Forelimb muscle (tissue), 1 donor: ENCODE results near the gene OPCML. TPM values are rescaled to one million over a fixed set of nuclear protein-coding genes. Genes with fewer than 3 reads are reported as not detected.

Source experiments
- DNase-seq: peaks from one replicate; pipeline ENCODE4 v3.0.0-alpha.2; 2013; ENCODE audit warnings: low read depth
- polyA plus RNA-seq: library from polyadenylated mRNA; unstranded; fragments of 120-200 nt; gene quantifications from one replicate; pipeline ENCODE4 v1.2.1, GENCODE V29; 2013; ENCODE audit not compliant: insufficient read length

The OPCML gene
- polyA plus RNA-seq, 1 donor, result 1.4 TPM

DNA sequence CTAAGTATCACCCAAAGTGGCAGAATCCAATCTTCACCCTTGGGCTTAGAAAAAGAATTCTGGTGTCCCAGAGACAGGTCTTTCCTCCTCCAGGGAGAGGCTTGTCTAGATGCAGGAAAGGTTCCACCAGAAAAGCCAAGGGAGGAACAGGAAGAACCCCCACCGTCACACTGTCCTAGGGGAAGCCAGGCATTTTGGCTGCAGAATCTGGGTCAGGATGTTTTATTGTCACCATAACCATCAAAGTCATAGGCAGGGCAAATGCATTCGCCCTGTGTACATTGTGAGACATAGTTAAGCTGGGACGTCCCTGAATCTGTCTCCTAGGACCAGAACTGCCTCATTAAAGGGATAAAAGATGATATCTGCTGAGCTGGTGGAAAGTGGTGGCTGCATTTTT, 590.5 kb downstream of the OPCML start:
- no peak for DNase-seq

DNA sequence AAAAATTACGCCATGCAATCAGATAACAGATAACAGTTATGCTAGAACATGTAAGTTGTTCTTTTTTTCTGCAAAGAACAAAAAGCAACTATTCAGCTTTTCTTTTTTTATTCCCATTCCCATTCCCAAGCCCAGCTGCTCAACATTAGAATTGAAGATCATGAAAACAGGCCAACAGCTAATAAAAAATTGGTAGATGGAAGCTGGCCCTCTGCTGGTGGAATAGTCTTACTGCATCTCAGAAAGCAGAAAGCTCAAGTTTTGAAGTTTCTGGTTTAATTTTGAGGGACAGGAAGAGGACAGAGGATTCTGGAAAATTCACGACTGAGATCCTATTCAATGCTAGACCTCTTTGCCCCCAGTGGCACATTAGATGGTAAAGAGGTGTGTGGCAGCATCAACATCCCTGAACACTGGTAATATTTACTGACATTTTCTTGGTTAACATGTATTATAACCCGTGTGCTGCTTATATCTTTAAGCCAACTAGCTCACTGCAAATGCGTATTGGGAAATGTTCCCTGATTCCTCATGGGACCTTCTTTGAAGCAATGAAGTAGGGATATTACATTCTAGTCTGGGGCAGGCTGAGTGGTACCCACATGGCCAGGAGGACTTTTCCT, 591.2 kb downstream of the OPCML start:
- DNase-seq, result peak; percentile 47

DNA sequence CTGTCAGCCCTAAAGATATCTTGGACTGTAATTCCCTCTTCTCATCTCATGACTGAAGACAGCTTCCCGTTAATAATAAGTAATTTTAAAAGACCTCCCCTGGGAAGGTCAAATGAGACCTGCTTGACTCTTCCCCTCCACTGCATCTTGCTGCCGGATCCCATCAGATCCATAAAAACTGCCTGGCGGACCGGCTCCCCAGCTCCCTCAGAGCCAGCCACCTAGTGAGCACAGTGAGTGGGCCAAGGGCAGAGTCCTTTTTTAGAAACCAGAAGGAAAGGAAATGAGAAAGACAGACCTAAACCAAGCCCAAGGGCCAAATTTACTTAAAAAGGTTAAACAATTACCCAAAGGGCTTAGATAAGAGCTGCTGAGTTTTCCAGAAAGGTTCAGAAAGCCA, 595.3 kb downstream of the OPCML start:
- DNase-seq, result no peak

DNA sequence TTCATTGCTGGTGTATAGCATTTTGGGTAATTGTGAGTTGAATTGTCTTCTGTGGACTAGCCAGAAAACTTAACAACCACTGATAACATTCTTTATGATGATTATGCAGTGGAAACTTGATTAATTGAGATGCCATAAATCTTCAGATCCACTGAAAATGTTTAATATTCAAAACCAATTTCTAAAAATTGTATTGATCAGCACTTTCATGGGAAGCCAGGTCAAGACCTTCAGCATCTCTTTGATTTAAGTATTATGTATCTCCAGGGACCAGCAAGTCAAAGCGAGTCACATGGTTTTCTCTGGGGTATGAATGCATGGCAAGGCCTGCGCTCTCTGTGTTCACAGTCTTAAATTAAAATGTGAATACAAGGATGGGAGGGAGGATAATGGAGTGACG, 596.9 kb downstream of the OPCML start:
- DNase-seq, result no peak

DNA sequence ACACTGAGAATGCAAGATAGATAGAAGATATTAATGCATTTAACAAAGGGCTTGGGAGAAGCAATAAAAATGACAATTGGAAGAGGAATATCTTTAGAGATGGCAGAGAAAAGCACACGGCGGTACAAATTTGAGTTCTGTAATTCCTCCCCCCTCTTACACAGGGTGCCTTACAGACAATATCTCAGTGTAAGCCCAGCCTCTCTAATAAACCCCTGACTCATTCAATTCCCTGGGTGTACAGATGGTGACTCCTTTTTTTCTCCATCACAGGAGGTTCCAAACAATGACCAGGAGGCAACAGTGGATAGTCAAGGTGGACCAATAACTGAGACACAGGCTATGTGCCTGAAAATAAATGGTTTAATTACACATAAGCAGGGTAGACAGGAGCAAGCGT, 598.6 kb downstream of the OPCML start:
- no peak for DNase-seq

DNA sequence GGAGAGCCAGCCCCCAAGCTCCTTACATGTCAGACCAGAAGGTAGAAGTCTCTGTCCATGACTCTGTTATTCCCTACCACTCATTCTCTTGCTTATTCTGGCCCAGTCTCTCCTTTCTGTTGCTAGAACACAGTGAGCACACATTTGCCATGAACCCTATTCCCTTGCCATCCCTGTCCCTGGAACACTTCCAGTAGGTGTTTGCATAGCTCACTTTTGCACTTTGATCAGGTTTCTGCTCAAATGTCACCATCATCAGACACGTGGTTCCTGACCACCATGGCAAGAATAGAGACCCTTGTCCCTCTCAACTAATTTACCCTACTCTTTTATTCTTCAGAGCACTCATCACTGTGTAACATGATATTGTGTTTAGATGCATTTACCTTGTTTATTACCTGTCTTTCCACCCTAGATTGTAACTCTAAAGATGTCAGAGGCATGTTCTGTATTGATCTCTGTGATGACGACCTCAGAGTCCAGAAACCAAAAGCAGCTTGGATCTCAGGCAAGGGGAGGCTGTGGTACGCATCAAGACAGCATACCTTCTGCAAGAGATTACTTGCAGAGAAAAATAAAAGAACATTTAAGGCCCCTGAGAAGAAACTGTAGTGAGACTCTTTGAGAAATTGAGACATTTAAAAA, 606.4 kb downstream of the OPCML start:
- no peak for DNase-seq

DNA sequence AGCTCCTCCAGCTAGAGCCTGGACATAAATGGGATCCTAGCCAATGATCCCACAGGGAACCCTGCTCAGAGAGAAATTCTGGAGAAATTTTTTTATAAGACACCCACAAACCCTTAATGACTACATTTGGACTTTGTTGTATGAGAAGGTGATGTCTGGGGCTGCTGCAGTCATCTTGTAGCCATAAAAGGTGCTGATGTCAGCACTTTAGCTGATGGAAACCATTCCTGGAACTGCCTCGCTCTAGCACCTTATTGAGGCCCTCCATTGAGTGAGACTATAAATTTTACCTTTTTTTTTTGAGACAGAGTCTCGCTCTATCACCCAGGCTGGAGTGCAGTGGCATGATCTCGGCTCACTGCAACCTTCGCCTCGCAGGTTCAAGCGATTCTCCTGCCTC, 610.7 kb downstream of the OPCML start:
- no peak for DNase-seq

DNA sequence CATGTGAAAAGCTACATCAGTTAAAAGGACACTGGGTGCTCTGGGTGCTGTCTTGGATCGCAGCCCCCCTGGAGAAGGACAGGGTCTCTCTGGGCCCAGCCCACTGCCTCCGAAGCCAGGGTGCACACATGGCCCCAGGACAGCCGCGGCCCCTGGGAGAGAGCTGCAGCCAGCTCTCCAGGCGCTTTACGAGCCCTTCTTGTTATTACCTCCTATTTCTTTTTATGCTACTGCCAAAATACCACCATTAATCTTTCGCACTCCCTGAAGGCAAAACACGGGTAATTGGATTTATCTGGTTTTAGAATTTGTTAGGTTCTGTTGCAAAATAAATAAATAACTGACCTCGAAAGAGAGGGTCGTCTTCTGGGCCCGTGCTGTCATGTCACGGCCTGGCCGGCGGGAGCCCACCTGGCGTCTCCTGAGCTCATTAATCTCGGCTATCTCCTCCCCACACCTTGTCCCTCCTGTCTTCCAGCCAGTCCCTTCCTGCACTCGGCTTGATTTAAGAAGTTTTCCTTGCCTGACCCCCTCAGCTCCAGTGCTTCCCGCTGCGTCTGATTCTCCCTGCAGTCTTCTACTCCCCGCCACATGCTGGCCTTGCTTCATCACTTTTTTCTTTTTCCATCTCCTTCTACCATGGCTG, 611.7 kb downstream of the OPCML start:
- DNase-seq, result no peak

DNA sequence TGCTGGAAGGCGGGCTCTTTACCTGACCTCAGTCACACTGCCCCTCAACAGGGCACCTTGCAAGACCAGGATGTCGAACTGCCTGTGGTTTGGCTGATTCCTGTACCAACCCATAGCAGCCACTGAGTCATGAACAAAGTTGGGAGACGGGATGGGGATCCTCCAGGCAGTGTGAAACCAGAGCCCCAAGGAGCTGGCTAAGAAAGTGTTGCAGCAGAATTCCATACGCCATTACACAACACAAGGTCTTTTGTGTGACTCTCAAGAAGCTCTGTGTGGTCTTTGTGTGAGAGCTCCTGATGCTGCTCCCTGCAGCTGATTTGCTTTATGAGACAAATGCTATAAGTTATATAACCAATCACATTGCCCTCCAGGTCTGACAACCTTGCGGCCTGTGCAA, 617.7 kb downstream of the OPCML start:
- DNase-seq, result no peak

DNA sequence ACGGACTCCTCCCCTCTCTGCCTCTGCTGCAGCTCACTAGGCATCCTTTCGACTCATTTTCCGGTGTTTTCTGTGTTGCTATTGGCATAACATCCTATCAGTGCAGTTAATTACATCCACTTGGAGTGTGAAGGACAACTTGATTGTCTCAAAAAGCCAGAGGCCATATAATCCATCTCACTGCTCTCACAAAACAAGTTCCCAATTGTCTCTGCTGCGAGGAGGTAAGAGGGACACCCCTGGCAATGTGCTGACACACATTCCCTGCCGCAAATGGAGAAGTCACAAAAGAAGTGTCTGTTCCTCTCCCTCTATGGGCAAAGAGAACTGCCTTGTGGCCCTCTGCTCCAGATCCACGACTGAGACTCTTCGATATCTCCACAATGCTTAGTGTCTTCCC, 618.4 kb downstream of the OPCML start:
- DNase-seq, result no peak

DNA sequence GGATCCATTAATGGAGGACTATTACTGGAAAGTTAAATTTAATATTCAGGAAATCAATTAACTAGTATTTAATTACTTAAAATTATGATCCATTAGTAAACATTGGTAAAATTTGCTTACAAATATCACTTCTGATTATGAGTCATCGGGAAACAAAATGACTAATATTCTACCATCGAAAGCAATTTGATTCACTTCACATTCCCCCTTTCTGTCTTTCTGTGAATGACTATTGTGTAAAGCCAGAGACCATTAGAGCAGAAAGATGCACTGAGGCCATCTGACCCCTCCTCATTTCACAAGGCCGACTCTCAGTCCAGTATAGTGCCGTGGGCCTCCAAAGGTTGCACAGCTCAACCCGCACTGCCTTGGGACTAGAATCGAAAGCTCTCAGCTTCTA, 619.0 kb downstream of the OPCML start:
- DNase-seq, result no peak

DNA sequence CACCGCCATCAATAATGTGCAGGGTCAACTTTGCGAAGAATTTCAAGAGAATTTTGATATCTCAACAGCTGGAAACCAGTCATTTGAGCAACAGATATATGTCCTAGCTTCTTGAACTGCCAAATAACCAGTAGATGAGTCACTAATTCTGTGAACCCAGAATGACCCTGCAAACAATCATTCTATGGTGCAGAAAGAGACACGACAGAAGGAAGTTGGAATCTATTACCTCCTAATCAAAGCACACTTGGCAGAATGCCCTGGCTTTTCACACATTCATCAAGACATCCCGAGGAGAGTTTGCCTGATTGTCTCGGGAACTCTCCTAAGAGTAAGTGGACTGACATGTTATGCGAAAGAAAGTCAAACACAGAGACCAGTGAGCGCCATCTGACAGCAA, 621.1 kb downstream of the OPCML start:
- DNase-seq, result no peak

DNA sequence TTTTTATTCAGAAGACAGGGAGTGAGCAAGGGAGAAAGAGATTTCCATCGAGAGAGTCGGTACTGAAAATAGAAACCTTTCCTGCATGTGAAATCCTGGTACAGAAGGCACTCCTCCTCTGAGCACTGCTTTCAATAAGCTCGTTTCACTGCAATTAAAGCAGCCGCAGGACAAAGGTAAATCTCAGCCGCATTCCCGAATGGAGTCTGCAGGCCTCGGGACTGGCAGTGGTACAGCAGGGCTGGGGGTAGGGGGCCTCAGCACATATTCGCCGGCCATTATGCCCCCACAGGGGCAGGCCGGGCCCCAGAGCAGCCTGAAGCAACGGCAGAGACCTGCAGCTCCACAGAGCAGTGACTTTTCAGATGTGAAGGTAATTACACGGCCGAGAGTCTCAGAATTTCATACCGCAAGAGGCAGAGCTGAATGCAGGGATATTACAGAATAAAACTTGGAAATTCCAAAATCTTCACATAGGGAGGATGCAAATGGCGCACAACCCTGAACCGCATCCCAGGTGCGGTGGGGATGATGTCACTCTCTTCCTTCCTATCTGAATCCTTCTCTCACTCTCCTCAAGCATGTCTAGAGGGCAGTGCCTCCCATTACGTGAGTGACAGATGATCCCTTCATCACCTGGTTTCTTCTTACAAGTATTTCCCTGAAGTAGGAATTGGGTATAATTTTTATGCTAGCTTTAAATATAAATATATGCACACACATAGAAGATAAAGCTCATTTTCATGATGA, 622.1 kb downstream of the OPCML start:
- no peak for DNase-seq

DNA sequence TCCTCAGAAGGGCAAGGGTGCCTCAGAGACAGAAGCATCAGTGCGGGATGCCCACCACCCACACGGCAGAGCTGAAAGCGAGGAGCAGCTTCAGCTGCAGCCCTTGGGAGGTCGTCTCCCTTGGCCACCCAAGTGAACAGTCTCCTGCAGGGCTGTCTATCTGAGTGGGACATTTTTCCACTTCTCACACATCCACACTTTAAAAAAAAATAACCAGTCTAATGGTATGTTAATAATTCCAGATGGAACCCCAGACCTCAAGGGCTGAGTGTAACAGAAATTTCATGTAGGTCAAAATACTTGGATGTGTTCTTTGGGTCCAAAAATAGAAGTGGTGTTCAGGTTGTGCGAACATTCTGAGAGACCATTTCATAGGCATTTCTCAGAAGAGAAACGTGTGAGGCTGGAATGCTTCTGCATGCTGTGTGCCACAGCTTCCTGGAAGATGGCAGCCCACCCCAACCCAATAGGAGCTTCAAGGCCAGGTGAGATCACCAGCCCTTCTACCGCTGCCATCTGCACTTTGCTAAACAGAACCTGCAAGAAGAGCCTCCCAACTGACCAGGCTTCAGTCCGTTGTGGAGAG, 623.2 kb downstream of the OPCML start:
- no peak for DNase-seq

DNA sequence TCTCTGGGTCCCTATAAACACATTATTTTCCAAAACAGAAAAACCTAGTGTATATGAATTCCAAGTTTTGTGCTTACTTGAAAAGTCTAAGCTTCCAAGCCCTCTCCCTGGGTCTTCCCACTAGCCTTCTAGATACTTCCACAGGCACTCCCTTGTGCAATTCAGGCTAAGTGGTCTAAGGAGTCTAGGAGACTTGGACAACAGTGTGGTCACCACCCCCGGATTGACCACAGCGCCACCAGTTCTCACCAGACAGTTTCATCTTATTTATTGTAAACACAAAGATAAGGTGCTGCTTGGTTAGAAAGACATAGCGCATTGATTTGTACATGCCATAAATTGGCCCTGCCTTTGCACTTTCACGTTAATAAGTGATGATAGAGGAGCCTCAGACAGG, 623.9 kb downstream of the OPCML start:
- DNase-seq, result no peak

DNA sequence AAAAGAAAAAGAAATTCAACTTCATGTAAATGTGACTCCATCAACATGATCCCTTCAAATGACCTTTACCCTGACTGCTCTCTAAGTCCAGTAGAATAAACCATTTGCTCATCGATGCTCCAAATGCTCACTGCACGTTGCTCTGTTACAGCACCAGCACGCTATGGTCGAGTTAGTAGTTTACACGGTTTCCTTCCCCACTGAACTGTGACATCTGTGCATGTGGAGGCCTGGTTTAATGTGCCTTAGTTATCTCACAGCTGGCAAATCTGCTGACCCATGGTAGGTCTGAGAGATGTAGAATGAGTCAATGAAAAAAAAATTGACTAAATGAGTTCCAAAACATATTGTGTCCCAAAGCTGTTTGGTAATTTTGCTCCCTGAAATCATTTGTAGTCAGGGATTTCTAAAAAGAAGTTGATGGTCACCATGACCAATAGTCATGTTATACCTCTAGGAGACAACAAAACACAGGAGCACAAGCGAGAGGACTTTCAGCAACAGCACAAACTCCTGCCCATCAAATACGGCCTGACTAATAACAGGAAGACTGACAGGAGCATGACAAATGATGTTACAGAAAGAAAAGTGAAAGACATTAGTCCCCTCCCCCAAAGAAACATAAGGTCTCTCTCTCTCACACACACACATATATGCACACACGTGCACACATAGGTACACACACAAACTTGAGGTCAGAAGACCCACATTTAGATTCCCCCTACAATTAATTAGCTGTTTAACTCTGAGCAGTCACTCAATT, 624.5 kb downstream of the OPCML start:
- no peak for DNase-seq

DNA sequence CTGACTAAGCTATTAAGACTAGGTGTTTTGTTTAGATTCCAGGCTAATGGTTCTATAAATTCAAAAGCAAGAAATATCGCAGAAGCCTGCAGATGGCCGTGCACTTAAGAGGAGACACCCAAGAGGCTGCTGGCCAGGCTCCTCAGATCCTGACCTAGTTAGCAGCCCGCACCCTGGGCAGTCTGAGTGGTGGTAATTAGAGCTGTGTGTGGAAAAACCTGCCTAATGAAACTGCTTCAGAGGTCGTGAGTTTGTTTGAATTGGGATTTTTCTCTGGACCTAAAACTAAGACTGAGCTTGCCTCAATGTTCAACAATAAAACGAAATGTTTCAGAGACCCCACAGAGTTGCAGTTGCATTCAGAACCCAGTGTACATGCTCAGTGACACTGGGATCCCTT, 627.7 kb downstream of the OPCML start:
- DNase-seq, result no peak

DNA sequence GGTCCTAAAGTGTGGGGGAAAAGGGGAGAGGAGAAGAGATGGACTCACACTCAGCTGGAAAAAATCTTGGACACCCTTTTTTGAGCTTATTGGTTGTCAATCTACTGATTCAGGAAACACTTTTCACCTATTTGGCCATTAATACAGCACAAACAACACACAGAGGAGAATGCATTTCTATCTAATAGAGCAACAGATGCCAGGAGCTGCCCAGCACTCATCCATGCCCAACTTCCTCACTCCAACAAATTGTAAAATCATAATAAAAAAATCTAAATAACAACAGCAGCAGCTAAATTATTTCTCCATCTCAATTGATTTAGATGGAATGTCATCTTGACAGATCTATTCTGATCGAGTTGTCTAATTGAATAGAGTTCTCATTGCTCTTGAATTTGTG, 628.2 kb downstream of the OPCML start:
- DNase-seq, result no peak

DNA sequence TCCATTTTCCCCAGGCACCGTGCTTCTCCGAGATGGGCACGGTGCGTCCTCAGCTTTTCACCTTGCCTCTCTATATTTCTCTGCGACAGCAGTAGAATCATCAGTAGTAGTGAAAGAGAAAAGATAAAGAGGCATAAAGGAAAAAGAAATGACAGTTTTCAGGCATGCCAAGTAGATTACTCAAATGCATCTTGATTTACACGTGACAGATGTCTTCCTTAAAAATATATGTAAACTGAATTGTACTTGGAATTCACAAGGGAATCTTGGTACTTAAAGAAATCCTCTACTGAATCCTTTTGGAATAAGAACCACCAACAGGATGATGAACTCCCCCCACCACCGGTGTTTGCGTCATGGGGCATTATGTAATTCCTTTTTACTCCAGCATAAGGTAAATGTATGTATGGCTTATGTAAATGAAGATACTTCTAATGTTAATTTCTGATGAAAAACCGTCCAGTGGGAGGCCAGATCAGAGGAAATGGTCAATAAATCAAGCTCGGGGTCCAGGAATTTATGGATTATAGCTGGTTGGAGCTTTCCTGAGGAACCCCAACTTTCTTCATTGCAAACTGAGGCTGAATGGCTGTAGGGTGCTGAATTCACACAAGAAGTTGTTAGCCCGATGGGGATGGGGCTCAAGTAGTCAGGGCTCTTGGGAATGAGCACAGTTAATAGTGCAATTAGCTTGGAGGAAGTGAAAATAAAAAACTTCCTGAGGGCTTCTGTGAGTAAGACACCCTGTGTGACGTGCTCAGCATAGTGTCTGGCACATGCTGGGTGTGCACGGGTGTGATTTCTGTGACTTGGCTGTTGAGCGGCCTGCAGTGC, 630.4 kb downstream of the OPCML start:
- DNase-seq, result no peak

DNA sequence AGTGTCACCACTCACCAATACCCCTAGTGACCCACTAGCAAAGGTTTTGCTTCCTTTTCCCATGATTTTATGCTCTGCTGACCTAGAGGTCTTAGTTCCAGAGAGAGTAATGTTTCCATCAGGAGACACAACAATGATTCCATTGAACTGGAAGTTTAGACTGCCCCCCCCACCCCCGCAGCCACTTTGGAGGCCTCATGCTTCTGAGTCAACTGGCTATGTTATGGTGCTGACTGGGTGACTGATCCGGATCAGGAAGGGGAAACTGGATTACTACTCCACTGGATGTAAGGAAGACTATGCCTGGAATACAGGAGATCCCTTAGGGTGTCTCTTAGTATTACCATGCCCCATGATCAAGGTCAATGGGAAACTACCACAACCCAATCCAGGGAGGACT, 633.6 kb downstream of the OPCML start:
- no peak for DNase-seq

DNA sequence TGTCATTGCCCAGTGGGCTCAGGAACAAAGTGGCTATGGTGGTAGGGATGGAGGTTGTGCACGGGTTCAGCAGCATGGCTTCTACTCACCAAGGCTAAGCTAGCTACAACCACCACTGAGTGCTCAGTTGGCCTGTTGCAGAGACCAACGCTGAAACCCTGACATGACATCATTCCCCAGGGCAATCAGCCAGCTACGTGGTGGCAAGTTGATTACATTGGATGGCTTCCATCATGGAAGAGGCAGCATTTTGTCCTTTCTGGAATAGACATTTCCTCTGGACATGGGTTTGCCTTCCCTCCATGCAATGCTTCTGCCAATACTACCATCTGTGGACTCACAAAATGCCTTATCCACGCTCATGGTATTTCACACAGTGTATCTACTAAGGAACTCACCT, 634.3 kb downstream of the OPCML start:
- no peak for DNase-seq
